IMR-90 (cell line): ENCODE data around the gene NEK2.

Source experiments
- CEBPB ChIP-seq: IDR thresholded peaks from 2 replicates; pipeline ENCODE4 v1.6.1; 2012; ENCODE audit warnings: low read depth, low read length, improper control_type of control experiment
- POLR2A ChIP-seq: IDR thresholded peaks from 2 replicates; pipeline ENCODE4 v1.6.1; 2012; ENCODE audit warnings: mild to moderate bottlenecking, low read depth, low read length
- SMC3 ChIP-seq: fragments of 150-350 bp; IDR thresholded peaks from 2 replicates; pipeline ENCODE4 v1.6.1; 2016; ENCODE audit warnings: low read depth, mild to moderate bottlenecking, antibody characterized with exemption, low read length, moderate library complexity
- TF ChIP-seq, protein P1 (sequence below): fragments of 150-350 bp; IDR thresholded peaks from 2 replicates; pipeline ENCODE4 v1.6.1; 2017; ENCODE audit warnings: mild to moderate bottlenecking, antibody characterized with exemption, low read length, low read depth
- TF ChIP-seq, protein P2 (sequence below): conservative IDR thresholded peaks from 2 replicates; pipeline ENCODE4 v1.5.1; 2012; ENCODE audit warnings: mild to moderate bottlenecking, low read depth, low read length, improper control_type of control experiment

DNA sequence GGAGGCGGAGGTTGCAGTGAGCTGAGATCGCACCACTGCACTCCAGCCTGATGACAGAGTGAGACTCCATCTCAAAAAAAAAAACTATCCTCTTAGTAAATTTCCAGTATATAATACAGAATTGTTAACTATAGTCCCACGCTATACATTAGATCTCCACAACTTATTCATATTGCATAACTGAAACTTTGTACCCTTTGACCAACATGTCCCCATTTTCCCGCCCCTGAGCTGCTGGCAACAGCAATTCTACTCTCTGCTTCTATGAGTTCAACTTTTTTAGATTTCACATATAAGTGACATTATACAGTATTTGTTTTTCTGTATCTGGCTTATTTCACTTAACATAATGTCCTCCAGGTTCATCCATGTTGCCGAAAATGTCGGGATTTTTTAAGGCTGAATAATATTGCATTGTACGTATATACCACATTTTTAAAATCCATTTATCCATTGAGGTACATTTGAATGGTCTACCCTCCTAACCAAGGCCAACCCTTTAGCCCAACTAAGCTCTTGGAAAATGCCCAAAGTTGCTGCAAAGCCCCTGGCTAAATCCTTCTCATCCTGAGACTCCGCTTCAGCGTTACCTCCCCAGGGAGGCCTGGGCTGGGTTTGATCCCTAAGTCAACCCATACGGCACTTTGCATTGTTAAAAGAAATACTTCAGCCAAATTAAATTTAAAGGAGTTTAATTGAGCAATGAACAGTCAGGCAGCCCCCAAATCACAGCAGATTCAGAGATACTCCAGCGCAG is 34.2 kb downstream of the NEK2 start:
- TF ChIP-seq POLR2A, result no peak
- TF ChIP-seq, protein P1, sequence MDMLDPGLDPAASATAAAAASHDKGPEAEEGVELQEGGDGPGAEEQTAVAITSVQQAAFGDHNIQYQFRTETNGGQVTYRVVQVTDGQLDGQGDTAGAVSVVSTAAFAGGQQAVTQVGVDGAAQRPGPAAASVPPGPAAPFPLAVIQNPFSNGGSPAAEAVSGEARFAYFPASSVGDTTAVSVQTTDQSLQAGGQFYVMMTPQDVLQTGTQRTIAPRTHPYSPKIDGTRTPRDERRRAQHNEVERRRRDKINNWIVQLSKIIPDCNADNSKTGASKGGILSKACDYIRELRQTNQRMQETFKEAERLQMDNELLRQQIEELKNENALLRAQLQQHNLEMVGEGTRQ, result no peak
- TF ChIP-seq, protein P2, sequence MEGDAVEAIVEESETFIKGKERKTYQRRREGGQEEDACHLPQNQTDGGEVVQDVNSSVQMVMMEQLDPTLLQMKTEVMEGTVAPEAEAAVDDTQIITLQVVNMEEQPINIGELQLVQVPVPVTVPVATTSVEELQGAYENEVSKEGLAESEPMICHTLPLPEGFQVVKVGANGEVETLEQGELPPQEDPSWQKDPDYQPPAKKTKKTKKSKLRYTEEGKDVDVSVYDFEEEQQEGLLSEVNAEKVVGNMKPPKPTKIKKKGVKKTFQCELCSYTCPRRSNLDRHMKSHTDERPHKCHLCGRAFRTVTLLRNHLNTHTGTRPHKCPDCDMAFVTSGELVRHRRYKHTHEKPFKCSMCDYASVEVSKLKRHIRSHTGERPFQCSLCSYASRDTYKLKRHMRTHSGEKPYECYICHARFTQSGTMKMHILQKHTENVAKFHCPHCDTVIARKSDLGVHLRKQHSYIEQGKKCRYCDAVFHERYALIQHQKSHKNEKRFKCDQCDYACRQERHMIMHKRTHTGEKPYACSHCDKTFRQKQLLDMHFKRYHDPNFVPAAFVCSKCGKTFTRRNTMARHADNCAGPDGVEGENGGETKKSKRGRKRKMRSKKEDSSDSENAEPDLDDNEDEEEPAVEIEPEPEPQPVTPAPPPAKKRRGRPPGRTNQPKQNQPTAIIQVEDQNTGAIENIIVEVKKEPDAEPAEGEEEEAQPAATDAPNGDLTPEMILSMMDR, result no peak
- no peak for TF ChIP-seq CEBPB
- TF ChIP-seq SMC3, result no peak
